D721Med (cell line): ENCODE results near the gene TGFB3.

Source experiments
- DNase-seq: peaks from one replicate; pipeline ENCODE4 v3.0.0; 2011; ENCODE audit warnings: low spot score; ENCODE audit not compliant: insufficient read length
- FAIRE-seq: peaks from 2 replicates; lab custom pipeline; 2011; peaks lifted over from hg19 to GRCh38; lab: Jason Lieb, UNC
- CTCF ChIP-seq: IDR thresholded peaks from 2 replicates; pipeline ENCODE4 v1.5.1; 2012; ENCODE audit warnings: mild to moderate bottlenecking, control low read depth; ENCODE audit not compliant: insufficient read depth; ENCODE audit errors: missing control alignments

The TGFB3 gene

GRCh38 chr14:75980856-75981255, 939 bp downstream of the TGFB3 start:
- FAIRE-seq (no peak), DNase-seq (no peak)
- TF ChIP-seq CTCF, result no peak

- FAIRE-seq, result no peak
- TF ChIP-seq CTCF, result no peak
- DNase-seq, result no peak
Observed at GRCh38 chr14:75979648-75980565, 1.9 kb downstream of the TGFB3 start.

DNA sequence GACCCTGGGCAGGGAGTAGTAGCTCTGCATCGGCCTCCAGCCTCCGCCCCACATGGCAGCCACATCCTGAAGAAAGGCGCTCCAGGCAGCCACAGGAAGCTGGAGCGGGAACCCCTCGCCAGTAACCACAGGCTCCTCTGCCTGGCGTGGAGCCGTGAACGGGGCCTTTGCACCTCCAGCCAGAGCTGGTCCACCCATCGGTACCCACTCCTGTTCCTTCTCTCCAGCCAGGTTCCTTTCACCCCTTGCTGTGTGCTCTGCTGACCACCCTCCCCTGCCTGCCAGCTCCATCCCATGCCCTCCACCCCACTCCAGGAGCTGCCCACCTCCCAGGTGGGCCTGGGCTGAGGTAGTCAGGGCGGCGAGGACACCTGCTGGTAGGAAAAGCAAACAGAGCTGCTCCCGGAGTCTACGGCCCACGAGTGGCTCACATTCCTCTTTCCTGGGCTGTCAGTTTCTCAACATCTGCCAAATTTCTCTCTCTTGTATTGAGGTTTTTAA, 2.7 kb downstream of the TGFB3 start:
- no peak for FAIRE-seq
- DNase-seq, result peak; percentile 49
- TF ChIP-seq CTCF, result peak; percentile 72

DNA sequence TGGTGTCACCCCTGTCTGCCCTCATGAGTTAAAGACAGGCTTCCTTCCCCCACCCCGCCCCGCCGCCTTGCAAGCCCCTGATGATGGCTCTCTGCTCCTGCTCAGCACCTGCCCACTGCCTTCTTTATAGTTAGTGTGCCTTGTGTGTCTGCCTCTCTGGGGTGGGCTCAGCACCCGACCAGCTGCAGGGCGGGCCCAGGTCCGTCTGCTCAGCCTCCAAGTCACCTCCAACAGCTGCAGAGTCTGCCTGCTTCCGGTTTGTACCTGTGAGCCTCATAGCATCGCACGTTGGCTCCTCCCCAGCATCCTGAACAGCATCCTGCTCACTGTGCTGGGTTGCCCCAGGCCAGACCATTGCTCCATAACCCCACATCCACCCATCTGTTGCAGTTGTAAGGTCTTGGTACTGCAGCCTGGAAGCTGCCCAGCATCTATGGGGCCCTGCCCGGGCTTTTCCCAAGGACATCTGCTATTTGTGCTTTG, 3.5 kb downstream of the TGFB3 start:
- DNase-seq (no peak), FAIRE-seq (no peak)
- TF ChIP-seq CTCF, result no peak

DNA sequence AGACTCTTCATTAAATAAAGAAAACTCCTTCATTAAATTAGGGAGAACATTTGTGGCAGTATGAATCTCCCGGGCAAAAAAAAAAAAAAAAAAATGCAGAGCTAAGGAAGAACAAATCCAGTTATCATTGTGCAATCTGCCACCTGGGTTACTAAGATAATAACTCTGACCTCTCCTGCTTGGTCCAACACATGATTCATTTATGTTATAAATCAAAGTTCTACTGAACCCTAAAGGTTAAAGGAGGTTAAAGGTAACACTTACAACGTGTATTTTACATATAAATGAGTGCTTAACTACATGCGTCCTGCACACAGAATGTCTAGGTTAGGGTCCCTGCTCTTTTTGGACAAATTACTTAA, 4.2 kb downstream of the TGFB3 start:
- no peak for FAIRE-seq
- TF ChIP-seq CTCF, result no peak
- no peak for DNase-seq

DNA sequence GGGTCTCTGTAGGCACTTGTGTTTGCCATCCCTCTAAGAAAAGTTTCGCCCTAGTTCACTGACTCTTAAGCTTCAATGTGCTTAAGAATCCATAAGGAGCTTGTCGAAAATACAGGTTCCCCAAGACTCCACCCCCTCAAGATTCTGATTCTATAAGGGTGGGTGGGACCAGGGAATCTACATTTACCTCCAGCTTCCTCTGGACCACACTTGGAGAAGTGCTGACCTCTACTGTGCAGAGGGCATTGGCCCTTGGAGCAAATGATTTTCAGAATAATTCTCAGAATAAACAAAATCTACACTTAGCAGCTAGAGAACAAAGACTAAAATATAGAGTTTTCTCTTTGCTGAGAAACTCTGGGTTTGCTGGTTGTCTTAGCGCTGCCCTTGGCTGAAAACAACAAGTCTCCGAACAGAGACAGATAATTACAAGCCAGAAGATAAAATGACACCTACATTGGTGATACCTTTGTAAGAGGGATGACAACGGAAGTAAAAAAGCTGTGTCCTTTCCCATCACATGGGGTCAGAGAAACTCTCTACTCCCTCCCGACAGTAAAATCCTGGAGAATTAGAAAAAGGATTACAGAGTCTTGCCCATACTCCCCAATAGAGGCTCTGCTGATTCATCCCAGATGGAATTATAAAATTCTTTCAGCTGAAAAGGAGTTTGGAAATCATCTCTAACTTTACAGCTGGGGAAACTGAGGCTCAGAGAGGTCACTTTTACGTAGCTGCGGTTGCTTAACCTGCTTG, 4.8 kb downstream of the TGFB3 start:
- no peak for FAIRE-seq
- TF ChIP-seq CTCF, result no peak
- no peak for DNase-seq
